ENCODE measurements around the gene SLC25A45. TPM values are rescaled to one million over a fixed set of nuclear protein-coding genes. Genes with fewer than 3 reads are reported as not detected.
A peak's percentile ranks its signal among the peaks of the same experiment; 100 is the strongest.
"Not testable (repeated sequence)": the region's sequence is repeated elsewhere in the genome, so short reads cannot be mapped to it uniquely, and the experiment has no call there.

The SLC25A45 gene
- total RNA-seq, 1 experiment from 2014 or later: 3.9 TPM

GRCh38 chr11:65416341-65416824, 33.9 kb upstream of the SLC25A45 start:
- peaks cover 26% of the 10 kb centered on the region for H3K36me3 Mint-ChIP-seq (ENCODE audit: insufficient read depth, unreplicated experiment)
- no peaks in the 10 kb centered on the region for H3K27me3 Mint-ChIP-seq (ENCODE audit: insufficient read depth, unreplicated experiment)
- intact Hi-C loops (cut with micrococcal nuclease): loop anchor here (1.0 to 2.0 kb wide), 3 partner anchors 14 to 94 kb away; no protein-coding TSS in a partner anchor
- TF ChIP-seq CTCF (IDR thresholded peaks at IDR 0.05; ENCODE audit: unreplicated experiment): peak; percentile 94
- ChIA-PET CTCF (interaction anchor here (0.6 to 3.8 kb wide), 35 partner anchors 10 to 534 kb away, joined by 3 to 47 read pairs (median 4); partner anchors contain the start of genes FRMD8, MALAT1 and SLC25A45), POLR2A (interaction anchor here (0.6 to 21.4 kb wide), 14 partner anchors 9 to 82 kb away, joined by 3 to 2994 read pairs (median 23); partner anchors contain the start of genes FRMD8, MALAT1 and SLC25A45)
- H3K27ac Mint-ChIP-seq (ENCODE audit: low read depth, unreplicated experiment): peak overlapping the region; percentile 99
- H3K4me3 Mint-ChIP-seq (ENCODE audit: unreplicated experiment): peak overlapping the region; percentile 38
- no TSS peak for BruUV-seq (replicated peaks)
- DNase-seq (ENCODE audit: unreplicated experiment): peak; percentile 85
- H3K4me1 Mint-ChIP-seq (ENCODE audit: insufficient read depth, unreplicated experiment): peaks cover 34% of the 10 kb centered on the region
- H3K9me3 Mint-ChIP-seq (ENCODE audit: unreplicated experiment): no peaks in the 10 kb centered on the region

DNA sequence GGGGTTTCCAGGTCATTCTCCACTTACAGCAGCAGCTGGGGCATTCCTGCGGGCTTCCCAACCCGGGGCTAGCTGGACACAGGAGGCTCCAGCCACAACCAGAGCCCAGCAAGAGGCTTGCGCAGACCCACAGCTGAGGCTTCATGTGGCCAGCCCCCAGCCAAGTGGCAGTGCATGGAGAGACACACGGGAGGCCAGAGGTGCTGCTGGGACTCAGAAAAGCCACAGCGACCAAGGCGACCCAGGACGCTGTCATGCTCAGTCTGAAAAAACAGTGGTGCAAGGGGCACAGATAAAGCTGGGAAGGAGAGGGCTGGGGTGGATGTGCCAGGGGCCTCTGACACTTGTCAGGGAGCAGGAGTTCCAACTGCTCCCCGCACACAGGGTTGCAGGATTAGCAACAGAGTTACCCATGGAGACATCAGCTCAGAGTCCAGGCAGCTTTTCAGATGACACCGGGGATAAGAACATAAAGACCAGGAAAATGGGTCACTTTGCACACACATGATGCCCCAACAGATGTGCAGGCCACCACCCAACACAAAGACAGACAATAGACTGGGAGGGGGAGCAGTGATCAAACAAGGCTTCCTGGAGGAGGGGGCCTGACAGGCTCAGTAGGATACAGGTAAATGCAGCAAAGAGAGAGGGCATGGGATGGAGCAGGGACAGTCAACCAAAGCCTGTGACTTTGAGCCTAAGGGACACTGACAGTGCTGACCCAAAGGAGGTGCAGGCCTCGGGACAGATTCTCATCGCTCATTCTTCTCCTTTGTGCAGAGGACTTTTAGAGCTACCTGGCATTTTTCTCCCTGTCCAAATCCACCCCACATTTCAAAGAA, 33.3 kb upstream of the SLC25A45 start:
- no peaks in the 10 kb centered on the region for H3K27me3 Mint-ChIP-seq (ENCODE audit: insufficient read depth, unreplicated experiment)
- H3K4me1 Mint-ChIP-seq (ENCODE audit: insufficient read depth, unreplicated experiment): peaks cover 34% of the 10 kb centered on the region
- intact Hi-C loops (cut with micrococcal nuclease): loop anchor here (1.0 to 2.0 kb wide), 3 partner anchors 15 to 95 kb away; no protein-coding TSS in a partner anchor

GRCh38 chr11:65414776-65415498, 32.5 kb upstream of the SLC25A45 start:
- Mint-ChIP-seq H3K36me3 (ENCODE audit: insufficient read depth, unreplicated experiment) (peaks cover 35% of the 10 kb centered on the region), H3K27me3 (ENCODE audit: insufficient read depth, unreplicated experiment) (no peaks in the 10 kb centered on the region), H3K27ac (ENCODE audit: low read depth, unreplicated experiment) (peak overlapping the region; percentile 99), H3K4me3 (ENCODE audit: unreplicated experiment) (no peak overlapping the region), H3K9me3 (ENCODE audit: unreplicated experiment) (no peaks in the 10 kb centered on the region), H3K4me1 (ENCODE audit: insufficient read depth, unreplicated experiment) (peaks cover 30% of the 10 kb centered on the region)
- POLR2A ChIA-PET: interaction anchor here (0.5 to 21.4 kb wide), 11 partner anchors 8 to 83 kb away, joined by 3 to 2994 read pairs (median 237); partner anchors contain the start of genes FRMD8, MALAT1 and SLC25A45
- intact Hi-C loops (cut with micrococcal nuclease): no loop called here
- no TSS peak for BruUV-seq (replicated peaks)
- DNase-seq (ENCODE audit: unreplicated experiment): no peak
- CTCF ChIA-PET: interaction anchor here (0.6 to 3.8 kb wide), 18 partner anchors 9 to 106 kb away, joined by 3 to 47 read pairs (median 4); partner anchors contain the start of genes FRMD8 and SLC25A45
- no peak for TF ChIP-seq CTCF (IDR thresholded peaks at IDR 0.05; ENCODE audit: unreplicated experiment)

More for the DNA sequence above, 33.3 kb upstream of the SLC25A45 start:
- ChIA-PET CTCF (interaction anchor here (0.7 to 3.8 kb wide), 30 partner anchors 8 to 290 kb away, joined by 3 to 47 read pairs (median 4); partner anchors contain the start of genes FRMD8, MALAT1 and SLC25A45), POLR2A (interaction anchor here (0.6 to 21.4 kb wide), 14 partner anchors 8 to 82 kb away, joined by 3 to 2994 read pairs (median 8); partner anchors contain the start of genes FRMD8, MALAT1 and SLC25A45)
- Mint-ChIP-seq H3K36me3 (ENCODE audit: insufficient read depth, unreplicated experiment) (peaks cover 28% of the 10 kb centered on the region), H3K4me3 (ENCODE audit: unreplicated experiment) (peak overlapping the region; percentile 38), H3K9me3 (ENCODE audit: unreplicated experiment) (no peaks in the 10 kb centered on the region), H3K27ac (ENCODE audit: low read depth, unreplicated experiment) (peak overlapping the region; percentile 99)
- no TSS peak for BruUV-seq (replicated peaks)
- TF ChIP-seq CTCF (IDR thresholded peaks at IDR 0.05; ENCODE audit: unreplicated experiment): no peak
- DNase-seq (ENCODE audit: unreplicated experiment): peak; percentile 8

DNA sequence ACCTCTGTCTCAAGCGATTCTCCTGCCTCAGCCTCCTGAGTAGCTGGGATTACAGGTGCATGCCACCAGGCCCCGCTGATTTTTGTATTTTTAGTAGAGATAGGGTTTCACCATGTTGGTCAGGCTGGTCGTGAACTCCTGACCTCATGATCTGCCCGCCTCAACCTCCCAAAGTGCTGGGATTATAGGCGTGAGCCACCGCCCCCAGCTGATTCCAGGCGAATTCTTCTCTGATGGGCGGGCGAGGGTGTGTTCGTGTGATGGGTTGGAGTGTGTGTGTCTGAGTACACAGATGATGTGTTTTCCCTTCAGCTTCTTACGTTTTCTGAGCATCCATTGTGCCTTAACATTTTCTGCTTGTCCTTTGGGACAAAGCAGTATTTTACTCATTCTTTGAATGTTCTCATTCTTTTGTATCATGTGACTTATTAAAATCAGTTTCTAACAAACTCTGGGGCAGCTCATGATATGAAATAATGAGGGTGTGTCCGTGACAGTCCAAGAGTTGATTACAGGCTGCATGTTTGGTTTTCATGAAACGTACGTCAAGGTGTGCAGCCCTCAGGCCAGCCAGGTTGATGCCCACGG, 30.7 kb upstream of the SLC25A45 start:
- not testable (repeated sequence) for BruUV-seq (replicated peaks); H3K9me3 Mint-ChIP-seq (ENCODE audit: unreplicated experiment)
- CTCF ChIA-PET: interaction anchor here (0.6 kb wide), 1 partner anchor 10 kb away, joined by 3 read pairs; no protein-coding TSS in a partner anchor

More for the DNA sequence above, 30.7 kb upstream of the SLC25A45 start:
- Mint-ChIP-seq H3K4me1 (ENCODE audit: insufficient read depth, unreplicated experiment) (peaks cover 15% of the 10 kb centered on the region), H3K36me3 (ENCODE audit: insufficient read depth, unreplicated experiment) (peaks cover 53% of the 10 kb centered on the region)
- POLR2A ChIA-PET: interaction anchor here (0.8 to 21.4 kb wide), 3 partner anchors 9 to 85 kb away, joined by 3 to 2994 read pairs (median 426); partner anchors contain the start of genes FRMD8, MALAT1 and SLC25A45
- DNase-seq (ENCODE audit: unreplicated experiment); H3K27me3 Mint-ChIP-seq (ENCODE audit: insufficient read depth, unreplicated experiment); H3K4me3 Mint-ChIP-seq (ENCODE audit: unreplicated experiment); intact Hi-C loops (cut with micrococcal nuclease); H3K27ac Mint-ChIP-seq (ENCODE audit: low read depth, unreplicated experiment): not testable (repeated sequence)
